SK-MEL-5 (cell line): ENCODE results near the gene CEP170B. TPM values are rescaled to one million over a fixed set of nuclear protein-coding genes. Genes with fewer than 3 reads are reported as not detected.
A peak's percentile ranks its signal among the peaks of the same experiment; 100 is the strongest.
"Not testable (repeated sequence)": the region's sequence is repeated elsewhere in the genome, so short reads cannot be mapped to it uniquely, and the experiment has no call there.

Source experiments
- DNase-seq: peaks from one replicate; pipeline ENCODE4 v3.0.0-alpha.2; 2016; ENCODE audit warnings: low read depth, low spot score
- in situ Hi-C: cut with HindIII; loops from 2 replicates; pipeline ENCODE4 v1.10.0; 2016; ENCODE audit warnings: low sequenced_read_pairs, high pct_unique_total_duplicates, low pct_unique_long_range_greater_than_20kb
- total RNA-seq: library from RNA; depleted of rRNA; stranded (reverse); fragments of >200 nt; shearing (Covaris generic); gene quantifications from 2 replicates; pipeline ENCODE4 v1.2.3, GENCODE V29; 2014

Gene CEP170B
- total RNA-seq, 1 experiment from 2014 or later, result 20.2 TPM

DNA sequence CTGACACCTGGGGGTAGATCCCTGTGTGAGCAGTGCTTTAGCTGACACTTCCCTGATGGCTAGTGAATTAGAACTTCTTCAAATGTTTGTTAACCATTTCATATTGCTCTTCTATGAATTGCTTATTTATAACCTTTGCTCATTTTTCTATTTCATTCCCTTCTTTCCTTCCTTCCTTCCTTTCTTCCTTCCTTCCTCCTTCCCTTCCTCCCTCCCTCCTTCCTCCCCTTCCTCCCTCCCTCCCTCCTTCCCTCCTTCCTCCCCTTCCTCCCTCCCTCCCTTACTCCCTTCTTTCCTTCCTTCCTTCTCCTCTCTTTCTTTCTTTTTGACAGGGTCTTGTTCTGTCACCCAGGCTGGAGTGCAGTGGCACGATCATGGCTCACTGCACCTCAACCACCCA, 23.3 kb upstream of the CEP170B start:
- no peak for DNase-seq
- in situ Hi-C loops, result no loop called here

DNA sequence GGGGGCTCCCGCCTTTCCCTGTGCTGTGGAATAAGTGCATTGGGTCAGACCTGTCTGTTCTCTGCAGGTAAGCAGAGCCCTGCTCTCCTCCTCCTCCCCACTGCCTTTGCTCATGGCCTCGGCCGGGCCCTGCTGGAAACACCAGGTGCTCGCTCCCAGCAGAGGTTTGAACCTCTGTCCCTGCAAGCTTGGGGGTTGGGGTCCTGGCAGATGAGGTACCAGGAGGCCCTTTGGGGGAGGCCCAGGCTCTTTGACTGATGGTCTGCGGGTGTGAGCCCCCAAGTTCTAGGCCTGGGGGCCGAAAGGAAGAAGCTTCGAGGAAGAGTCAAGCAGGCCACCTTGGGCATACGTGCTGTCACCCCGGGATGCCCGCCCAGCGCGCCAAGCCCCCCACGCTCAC, 22.1 kb upstream of the CEP170B start:
- no peak for DNase-seq
- in situ Hi-C loops, result no loop called here

DNA sequence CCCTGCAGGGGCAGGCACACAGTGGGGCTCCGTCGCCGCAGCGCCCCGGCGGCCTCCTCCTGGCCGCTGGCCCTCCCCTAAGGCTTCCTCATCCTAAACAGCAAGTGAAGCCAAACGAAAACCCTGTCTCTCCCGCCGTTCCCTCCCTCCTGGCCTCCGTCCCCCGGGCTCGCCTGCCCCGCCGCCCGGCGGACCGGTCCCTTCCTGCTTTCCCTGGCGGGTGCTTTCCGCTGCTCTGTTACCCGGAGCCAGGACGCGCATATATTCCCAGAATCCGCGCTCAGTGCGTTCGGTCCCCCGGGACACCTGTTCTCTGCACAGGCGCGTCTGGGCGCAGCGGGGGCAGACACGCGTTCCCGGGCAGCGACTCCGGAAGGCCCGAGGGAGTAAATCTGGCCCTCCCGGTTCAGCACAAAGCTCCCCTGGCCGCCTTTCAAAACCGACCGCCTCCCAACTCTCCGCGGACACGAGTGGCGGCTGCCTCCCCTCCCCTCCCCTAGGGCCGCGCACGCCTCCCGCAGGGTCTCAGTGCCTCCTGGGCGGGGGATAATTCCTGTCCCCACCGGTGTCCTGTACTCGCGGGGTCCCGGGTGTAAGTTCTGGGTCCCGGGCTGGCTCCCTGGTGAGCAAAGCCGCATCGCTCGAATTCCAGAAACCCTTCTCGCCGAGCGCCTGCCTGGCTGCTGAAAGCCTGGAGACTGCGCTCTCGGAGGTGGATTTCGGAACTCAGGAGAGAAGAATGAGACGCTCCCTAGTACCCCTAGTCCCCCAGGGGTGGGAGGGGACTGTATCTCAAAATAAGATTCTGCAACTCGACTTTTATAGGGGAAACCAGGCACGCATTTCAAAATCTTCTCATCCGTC, 21.4 kb upstream of the CEP170B start:
- in situ Hi-C loops, result no loop called here
- DNase-seq, result no peak

DNA sequence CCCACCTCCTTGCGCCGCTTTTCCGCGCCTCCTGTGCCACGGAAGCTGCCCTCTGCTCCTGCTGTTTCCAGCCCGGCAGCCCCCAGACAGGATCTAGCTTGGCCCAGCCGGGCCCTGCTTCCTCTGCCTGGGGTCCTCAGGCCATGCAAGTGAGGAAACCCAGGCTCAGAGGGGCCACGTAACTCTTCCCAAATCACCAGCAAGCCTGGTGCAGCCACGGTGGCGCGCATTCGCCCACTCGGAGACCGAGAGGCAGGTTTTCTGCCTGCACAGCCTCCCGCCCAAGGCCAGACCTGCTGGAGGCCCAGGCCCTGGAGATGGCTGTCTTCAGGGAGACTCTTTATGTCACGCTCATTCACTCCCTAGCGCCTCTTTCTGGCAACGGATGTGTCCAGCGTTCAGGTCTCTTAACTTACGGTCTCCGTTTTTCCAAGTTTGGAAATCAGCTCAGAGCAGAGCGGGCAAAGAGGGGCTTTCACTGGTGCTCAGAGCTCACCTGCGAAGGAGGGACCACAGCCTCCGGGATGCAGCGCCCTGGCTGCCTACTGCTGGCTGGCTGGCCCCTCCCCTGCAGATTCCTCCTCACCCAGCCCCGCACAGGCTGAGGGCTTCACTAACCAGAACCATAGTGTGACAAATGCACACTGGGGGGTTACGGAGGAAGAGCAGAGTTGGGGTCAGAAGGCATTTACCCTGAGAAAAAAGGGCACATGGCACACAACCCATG, 20.6 kb upstream of the CEP170B start:
- no peak for DNase-seq
- in situ Hi-C loops, result no loop called here

- DNase-seq, result no peak
- in situ Hi-C loops, result no loop called here
Measured at GRCh38 chr14:104845033-104845666, 19.9 kb upstream of the CEP170B start.

- no peak for DNase-seq
- in situ Hi-C loops, result no loop called here
Measured at GRCh38 chr14:104845834-104846441, 19.1 kb upstream of the CEP170B start.

GRCh38 chr14:104852280-104852663, 12.8 kb upstream of the CEP170B start:
- in situ Hi-C loops, result no loop called here

DNA sequence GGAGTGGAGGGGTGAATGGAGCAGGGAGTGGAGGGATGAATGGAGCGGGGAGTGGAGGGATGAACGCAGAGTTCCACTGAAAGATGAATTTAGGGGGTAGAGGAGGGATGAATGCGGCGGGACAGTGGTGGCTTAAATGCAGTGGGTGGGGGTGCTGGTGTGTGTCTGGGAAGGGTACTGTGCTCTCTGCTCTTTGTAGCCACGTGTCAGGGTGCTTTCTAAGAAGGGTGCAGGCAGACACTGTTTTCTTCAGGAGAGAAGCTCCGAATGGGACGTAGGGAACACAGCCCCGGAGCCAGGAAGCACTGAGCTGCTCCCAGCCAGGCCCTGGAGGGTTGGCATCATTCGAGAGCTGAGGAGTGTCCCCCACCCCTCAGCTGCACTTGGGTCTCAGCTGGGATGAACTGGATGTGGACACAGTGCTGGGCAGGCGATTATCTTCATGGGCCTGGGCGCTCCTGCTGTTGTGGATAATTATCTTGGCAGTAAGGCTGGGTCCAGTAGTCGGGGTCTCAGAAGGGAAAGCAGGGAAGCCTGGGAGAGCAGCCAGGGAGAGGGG, 9.5 kb upstream of the CEP170B start:
- DNase-seq, result no peak
- in situ Hi-C loops, result no loop called here

More at GRCh38 chr14:104852280-104852663, 12.8 kb upstream of the CEP170B start:
- no peak for DNase-seq

- no peak for DNase-seq
- in situ Hi-C loops, result no loop called here
Measured at GRCh38 chr14:104856157-104856868, 8.8 kb upstream of the CEP170B start.

- in situ Hi-C loops, result no loop called here
- DNase-seq, result peak; percentile 95
Measured at GRCh38 chr14:104856869-104857860, 7.9 kb upstream of the CEP170B start.

- in situ Hi-C loops, DNase-seq: not testable (repeated sequence)
Measured at GRCh38 chr14:104857931-104858330, 7.1 kb upstream of the CEP170B start.

- DNase-seq, result no peak
- in situ Hi-C loops, result no loop called here
Measured at GRCh38 chr14:104858811-104859426, 6.1 kb upstream of the CEP170B start.

DNA sequence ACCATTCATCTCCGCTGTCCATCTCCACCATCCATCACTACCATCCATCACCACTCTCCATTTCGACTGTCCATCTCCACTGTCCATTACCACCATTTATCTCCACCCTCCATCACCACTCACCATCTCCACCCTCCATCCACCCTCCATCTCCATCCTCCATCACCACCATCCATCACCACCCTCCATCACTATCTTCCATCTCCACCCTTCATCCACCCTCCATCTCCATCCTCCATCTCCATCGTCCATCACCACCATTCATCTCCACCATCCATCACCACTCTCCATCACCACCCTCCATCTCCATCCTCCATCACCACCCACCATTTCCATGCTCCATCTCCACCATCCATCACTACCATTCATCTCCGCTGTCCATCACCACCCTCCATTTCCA, 5.2 kb upstream of the CEP170B start:
- in situ Hi-C loops, result no loop called here
- no peak for DNase-seq

DNA sequence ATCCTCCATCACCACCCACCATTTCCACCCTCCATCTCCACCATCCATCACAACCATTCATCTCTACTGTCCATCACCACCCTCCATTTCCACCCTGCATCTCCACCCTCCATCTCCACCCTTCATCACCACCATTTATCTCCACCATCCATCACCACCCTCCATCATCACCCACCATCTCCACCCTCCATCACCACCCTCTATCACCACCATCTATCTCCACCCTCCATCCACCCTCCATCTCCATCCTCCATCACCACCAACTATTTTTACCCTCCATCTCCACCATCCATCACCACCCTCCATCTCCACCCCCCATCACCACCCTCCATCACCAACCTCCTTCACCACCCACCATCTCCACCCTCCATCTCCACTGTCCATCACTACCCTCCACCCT, 4.7 kb upstream of the CEP170B start:
- no peak for DNase-seq
- in situ Hi-C loops, result no loop called here

DNA sequence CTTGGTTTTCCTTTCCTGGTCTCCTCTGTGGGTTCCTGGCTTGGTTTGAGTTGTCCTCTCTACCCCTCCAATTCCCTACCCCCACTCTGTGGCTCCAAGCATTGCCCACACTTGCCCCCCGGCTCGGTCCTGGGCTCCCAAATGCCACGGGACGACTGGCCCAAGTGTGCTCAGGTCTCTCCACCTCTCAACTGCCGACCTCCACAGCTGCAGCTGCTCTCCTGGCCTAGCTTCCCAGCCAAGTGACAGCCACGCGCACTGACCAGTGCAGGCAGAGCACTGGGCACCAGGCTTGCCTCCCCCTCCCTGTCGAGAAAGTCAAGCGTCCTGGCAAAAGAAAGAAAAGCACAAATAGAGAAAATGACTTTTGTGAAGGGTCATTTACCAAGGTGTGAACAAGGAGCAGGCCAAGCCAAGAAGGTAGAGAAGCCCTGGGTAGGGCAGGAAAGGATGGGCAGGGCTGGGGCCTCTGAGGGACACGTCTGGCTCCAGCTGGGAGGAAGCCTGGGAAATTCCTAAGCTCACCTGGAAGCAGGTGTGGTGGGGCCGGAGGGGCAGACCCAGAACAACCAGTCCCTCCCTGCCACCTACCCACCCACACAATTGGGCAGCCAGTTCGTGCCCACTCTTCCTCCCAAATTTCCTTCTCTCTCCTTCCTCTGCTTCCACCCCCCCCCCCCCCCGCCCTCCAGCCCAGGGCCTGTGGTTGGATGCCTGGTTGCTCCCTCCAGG, 1.8 kb upstream of the CEP170B start:
- in situ Hi-C loops, result no loop called here
- no peak for DNase-seq
